Stimulated activated CD8-positive, alpha-beta memory T cell treated with anti-CD3 and anti-CD28 coated beads, Interleukin-12 subunit alpha, Interleukin-12 subunit beta, amount 100 ng/mL, for 4 hours (primary cell): ENCODE results near the gene CUL3.

Experiments
- DNase-seq: peaks from one replicate; pipeline ENCODE4 v3.0.0-alpha.2; 2020; ENCODE audit warnings: low read depth

The CUL3 gene

DNA sequence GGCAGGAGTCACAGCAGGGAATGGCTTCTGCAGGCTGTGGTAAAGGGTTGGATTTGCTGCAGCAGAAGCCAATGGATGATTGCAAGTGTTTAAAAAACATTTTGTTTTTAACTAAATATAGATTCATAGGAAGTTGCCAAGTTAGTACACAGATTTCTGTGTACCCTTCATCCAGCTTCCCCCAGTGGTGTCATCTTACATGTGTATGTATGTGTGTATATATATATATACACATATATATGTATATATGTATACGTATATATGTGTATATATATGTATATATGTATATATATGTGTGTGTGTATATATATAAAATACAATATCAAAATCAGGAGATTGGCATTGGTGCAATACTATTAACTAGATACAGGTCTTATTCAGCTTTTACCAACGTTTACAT lies 164.1 kb downstream of the CUL3 start:
- DNase-seq, result no peak
